Fibroblast of the aortic adventitia (primary cell): ENCODE data around the gene CNNM3. TPM values are rescaled to one million over a fixed set of nuclear protein-coding genes. Genes with fewer than 3 reads are reported as not detected.

Experiments used
- DNase-seq: peaks from one replicate; pipeline ENCODE4 v3.0.0-alpha.2; 2010; ENCODE audit warnings: low read depth
- H3K4me3 ChIP-seq: 2 replicates; pipeline ENCODE4 v1.5.1; 2011; ENCODE audit warnings: low read depth, mild to moderate bottlenecking, control low read depth, low read length, moderate library complexity
- total RNA-seq: library from RNA; depleted of rRNA; stranded (reverse); fragments of >200 nt; gene quantifications from 2 replicates; pipeline ENCODE4 v1.2.3, GENCODE V29; 2012; ENCODE audit warnings: low replicate concordance
- TF ChIP-seq, protein P1 (sequence below): IDR thresholded peaks from 2 replicates; pipeline ENCODE4 v1.5.1; 2011; ENCODE audit warnings: mild to moderate bottlenecking, low read length, control low read depth, inconsistent platforms; ENCODE audit not compliant: insufficient read depth

The CNNM3 gene
- total RNA-seq: 2.2 and 6.9 TPM in 2 replicates

DNA sequence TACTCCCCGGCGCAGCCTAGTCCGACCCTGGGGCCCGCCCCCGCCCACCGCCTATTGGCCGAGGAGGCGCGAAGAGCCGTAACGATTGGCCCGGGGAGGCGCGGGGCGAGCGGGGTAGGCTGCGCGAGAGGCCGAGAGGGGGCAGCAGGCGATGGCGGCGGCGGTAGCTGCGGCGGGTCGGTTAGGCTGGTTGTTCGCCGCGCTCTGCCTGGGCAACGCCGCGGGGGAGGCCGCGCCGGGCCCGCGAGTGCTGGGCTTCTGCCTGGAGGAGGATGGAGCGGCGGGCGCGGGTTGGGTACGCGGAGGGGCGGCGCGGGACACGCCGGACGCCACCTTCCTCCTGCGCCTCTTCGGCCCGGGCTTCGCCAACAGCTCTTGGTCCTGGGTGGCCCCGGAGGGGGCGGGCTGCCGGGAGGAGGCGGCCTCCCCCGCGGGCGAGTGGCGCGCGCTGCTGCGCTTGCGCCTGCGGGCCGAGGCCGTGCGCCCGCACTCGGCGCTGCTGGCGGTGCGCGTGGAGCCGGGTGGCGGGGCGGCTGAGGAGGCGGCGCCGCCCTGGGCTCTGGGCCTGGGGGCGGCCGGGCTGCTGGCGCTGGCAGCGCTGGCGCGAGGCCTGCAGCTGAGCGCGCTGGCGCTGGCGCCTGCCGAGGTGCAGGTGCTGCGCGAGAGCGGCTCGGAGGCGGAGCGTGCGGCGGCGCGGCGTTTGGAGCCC, at the start of gene CNNM3:
Gene CNNM3, plus strand, starts transcription at position 142 of the 709 bp plus-strand sequence. Its CDS starts 10 bp downstream, at position 152.
- peak within 1 kb of the TSS; percentile 71 for H3K4me3 ChIP-seq
- TF ChIP-seq, protein P1, sequence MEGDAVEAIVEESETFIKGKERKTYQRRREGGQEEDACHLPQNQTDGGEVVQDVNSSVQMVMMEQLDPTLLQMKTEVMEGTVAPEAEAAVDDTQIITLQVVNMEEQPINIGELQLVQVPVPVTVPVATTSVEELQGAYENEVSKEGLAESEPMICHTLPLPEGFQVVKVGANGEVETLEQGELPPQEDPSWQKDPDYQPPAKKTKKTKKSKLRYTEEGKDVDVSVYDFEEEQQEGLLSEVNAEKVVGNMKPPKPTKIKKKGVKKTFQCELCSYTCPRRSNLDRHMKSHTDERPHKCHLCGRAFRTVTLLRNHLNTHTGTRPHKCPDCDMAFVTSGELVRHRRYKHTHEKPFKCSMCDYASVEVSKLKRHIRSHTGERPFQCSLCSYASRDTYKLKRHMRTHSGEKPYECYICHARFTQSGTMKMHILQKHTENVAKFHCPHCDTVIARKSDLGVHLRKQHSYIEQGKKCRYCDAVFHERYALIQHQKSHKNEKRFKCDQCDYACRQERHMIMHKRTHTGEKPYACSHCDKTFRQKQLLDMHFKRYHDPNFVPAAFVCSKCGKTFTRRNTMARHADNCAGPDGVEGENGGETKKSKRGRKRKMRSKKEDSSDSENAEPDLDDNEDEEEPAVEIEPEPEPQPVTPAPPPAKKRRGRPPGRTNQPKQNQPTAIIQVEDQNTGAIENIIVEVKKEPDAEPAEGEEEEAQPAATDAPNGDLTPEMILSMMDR: peak; percentile 56
- DNase-seq: peak; percentile 84

DNA sequence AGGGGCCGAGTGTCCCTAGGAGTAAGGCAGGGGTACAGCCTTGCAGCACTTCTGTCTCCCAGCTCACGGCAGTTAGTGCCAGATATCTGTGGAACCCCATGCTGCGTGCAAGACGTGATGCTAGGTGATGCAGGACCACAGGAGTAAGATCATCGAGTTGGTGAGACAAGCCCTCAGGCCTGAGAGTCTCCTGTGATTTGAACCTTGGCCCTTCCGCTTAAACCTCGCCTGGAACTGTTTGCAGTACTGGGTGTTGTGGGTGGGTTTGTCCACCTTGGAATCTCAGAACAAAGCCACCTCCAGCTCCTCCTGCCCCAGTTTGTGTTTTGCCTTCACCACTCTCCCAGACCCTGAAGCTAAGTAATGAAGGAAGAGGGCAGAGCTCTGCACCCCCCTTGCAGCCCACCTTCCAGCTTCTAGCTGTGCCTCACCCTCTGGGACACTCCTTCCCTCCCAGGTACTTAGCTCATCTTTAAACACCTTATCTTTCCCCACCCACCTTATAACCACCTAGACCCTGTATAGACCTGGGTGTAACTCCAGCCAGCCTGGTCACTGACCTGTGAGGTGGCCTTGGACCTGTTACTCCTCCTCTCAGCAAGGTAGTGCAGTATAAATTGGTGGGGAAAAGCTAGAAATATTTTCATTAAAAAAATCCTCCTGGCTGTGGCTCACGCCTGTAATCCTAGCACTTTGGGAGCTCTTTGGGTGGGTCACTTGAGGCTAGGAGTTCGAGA, 48.8 kb upstream of the CNNM3 start:
- no peak overlapping the region for H3K4me3 ChIP-seq
- TF ChIP-seq, protein P1: no peak
- DNase-seq: no peak

DNA sequence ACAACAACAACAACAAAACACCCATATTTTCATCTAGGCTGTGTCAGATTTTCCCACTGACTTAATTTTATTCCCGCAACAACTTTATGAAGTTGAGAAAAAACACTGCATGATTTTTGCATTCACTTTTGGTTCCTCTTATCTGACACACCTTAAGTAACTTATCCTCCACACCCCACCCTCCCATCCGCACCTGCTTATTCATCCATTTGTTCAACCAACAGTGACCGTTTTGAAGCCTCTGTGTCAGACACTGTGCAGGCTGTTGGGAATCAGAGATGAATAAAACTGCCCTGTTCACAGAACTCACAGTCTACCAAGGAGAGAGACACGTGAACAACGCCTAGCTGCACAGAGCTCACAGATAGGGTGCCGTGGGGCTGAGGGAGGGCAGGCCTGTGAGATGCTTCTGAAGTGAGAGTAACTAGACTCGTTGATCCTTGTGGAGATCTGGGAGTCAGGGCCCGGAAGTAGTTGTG, 47.9 kb upstream of the CNNM3 start:
- no peak for DNase-seq
- H3K4me3 ChIP-seq: no peak overlapping the region
- TF ChIP-seq, protein P1: no peak

DNA sequence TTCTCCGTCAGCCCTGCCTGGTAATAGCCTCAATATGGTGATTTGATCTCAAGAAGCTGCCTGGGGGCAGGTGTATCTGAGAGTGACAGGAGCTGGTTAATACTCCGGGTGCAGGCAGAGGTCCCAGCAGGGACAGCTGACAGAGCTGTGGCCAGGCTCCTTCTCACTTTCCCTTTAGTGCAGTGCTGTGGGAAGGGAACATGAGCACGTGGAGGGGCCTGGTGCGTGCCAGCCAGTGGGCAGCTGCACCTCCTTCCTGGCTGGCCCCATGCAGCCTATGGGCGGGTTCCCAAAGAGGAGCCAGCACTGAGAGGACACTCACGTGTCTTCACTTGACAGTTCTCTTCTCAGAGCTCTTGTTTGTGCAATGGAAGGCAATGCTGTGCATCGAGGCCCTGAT, 46.3 kb upstream of the CNNM3 start:
- TF ChIP-seq, protein P1: no peak
- H3K4me3 ChIP-seq: no peak overlapping the region
- DNase-seq: no peak

DNA sequence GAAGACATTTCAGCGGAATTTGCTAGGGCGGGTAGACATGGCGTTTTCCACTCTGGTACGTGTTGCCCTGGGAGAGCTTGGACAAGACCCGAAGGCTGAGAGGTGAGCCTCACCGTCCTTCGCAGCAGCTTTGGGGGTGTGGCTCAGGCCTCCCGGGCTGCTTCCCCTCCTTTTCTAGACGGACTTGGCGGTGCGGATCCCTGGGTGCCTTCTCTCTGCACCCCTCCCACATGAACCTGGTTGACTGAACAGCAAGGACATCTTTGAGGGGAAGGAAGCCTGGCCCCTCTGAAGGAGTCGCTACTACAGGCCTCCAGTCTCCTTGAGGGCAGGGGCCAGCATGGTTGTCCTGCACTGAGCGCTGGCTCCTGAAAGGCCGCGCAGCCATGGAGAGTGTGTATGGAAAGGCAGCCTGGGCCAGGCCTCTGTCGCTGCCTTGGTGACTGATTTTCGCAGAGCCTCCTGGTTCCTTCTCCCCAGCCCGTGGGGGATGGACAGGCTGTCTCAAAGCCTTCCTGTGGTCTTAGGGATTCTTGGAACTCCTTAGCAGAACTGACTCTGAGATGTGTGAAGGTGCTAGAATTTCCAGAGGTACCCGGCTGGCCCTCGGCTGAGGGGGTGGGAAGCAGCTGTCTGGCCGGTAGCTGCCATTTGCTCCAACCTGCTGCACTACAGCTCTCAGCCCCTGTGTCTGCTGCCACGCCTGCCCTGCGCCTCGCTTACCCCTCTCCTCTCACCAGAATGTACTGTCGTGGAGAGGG, 45.4 kb upstream of the CNNM3 start:
- TF ChIP-seq, protein P1: no peak
- no peak for DNase-seq
- no peak overlapping the region for H3K4me3 ChIP-seq

DNA sequence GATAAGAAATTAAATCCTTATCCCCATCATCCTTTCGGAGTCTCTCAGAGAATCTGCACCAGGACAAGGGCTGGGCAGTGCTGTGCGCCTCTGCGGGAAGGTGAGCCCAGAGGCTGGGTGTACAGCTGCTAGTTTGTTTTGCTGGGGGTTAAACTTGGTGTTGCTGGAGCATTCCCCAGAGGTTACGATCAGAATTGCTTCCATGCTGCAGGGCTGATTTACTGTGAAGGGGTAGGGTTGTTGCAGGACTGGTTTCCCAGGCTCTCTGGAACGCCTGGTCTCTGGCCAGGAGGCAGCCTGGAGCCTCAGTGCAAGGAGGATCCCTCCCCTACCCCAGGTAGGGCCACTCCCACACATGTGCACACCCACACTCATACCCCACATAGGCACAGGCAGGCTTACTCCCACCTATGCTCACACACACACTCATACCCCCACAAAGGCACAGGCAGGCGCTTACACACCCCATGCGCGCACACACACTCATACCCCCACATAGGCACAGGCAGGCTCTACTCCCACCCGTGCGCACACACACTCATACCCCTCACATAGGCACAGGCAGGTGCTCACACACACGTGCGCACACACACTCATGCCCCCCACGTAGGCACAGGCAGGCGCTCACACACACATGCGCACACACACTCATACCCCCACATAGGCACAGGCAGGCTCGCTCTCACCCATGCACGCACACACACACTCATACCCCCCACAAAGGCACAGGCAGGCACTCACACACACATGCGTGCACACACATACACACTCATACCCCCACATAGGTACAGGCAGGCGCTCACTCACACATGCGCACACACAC, 44.1 kb upstream of the CNNM3 start:
- no peak for DNase-seq
- TF ChIP-seq, protein P1: no peak

More for the DNA sequence above, 44.1 kb upstream of the CNNM3 start:
- no peak overlapping the region for H3K4me3 ChIP-seq
